ENCODE measurements around the gene ARL9.
A peak's percentile ranks its signal among the peaks of the same experiment; 100 is the strongest.
"Not testable (repeated sequence)": the region's sequence is repeated elsewhere in the genome, so short reads cannot be mapped to it uniquely, and the experiment has no call there.

The ARL9 gene

GRCh38 chr4:56505269-56506130 is at the start of gene ARL9:
Gene ARL9, plus strand, starts transcription at chr4:56505791. Its CDS starts 72 bp downstream, at chr4:56505863.
- peak; percentile 52 for DNase-seq (ENCODE audit: low spot score)
- in situ Hi-C loops (cut with MboI; ENCODE audit: low sequenced_read_pairs, unreplicated experiment), result no loop called here
- TF ChIP-seq CTCF (IDR thresholded peaks at IDR 0.05; ENCODE audit: borderline replicate concordance, control extremely low read depth, extremely low read depth, insufficient read depth, missing control alignments), result no peak

- in situ Hi-C loops (cut with MboI; ENCODE audit: low sequenced_read_pairs, unreplicated experiment), result no loop called here
Measured at GRCh38 chr4:56460085-56460484, 45.5 kb upstream of the ARL9 start.

GRCh38 chr4:56462157-56462556 is 43.4 kb upstream of the ARL9 start:
- in situ Hi-C loops (cut with MboI; ENCODE audit: low sequenced_read_pairs, unreplicated experiment), result no loop called here
- DNase-seq (ENCODE audit: low spot score), result no peak
- no peak for TF ChIP-seq CTCF (IDR thresholded peaks at IDR 0.05; ENCODE audit: borderline replicate concordance, control extremely low read depth, extremely low read depth, insufficient read depth, missing control alignments)

More at GRCh38 chr4:56460085-56460484, 45.5 kb upstream of the ARL9 start:
- TF ChIP-seq CTCF (IDR thresholded peaks at IDR 0.05; ENCODE audit: borderline replicate concordance, control extremely low read depth, extremely low read depth, insufficient read depth, missing control alignments), result no peak
- DNase-seq (ENCODE audit: low spot score), result no peak

GRCh38 chr4:56463711-56464110 is 41.9 kb upstream of the ARL9 start:
- DNase-seq (ENCODE audit: low spot score), result no peak
- no peak for TF ChIP-seq CTCF (IDR thresholded peaks at IDR 0.05; ENCODE audit: borderline replicate concordance, control extremely low read depth, extremely low read depth, insufficient read depth, missing control alignments)
- in situ Hi-C loops (cut with MboI; ENCODE audit: low sequenced_read_pairs, unreplicated experiment), result no loop called here

GRCh38 chr4:56464581-56464980 is 41.0 kb upstream of the ARL9 start:
- TF ChIP-seq CTCF (IDR thresholded peaks at IDR 0.05; ENCODE audit: borderline replicate concordance, control extremely low read depth, extremely low read depth, insufficient read depth, missing control alignments), result no peak
- in situ Hi-C loops (cut with MboI; ENCODE audit: low sequenced_read_pairs, unreplicated experiment), result no loop called here
- no peak for DNase-seq (ENCODE audit: low spot score)

- no peak for DNase-seq (ENCODE audit: low spot score)
- in situ Hi-C loops (cut with MboI; ENCODE audit: low sequenced_read_pairs, unreplicated experiment), result no loop called here
Measured at GRCh38 chr4:56465599-56466295, 39.8 kb upstream of the ARL9 start.

GRCh38 chr4:56466296-56466761 is 39.3 kb upstream of the ARL9 start:
- in situ Hi-C loops (cut with MboI; ENCODE audit: low sequenced_read_pairs, unreplicated experiment), result not testable (repeated sequence)
- peak; percentile 37 for DNase-seq (ENCODE audit: low spot score)

More at GRCh38 chr4:56465599-56466295, 39.8 kb upstream of the ARL9 start:
- no peak for TF ChIP-seq CTCF (IDR thresholded peaks at IDR 0.05; ENCODE audit: borderline replicate concordance, control extremely low read depth, extremely low read depth, insufficient read depth, missing control alignments)

Measured in GM13976 (cell line).